ENCODE data around the gene WDR64.
"Not testable (repeated sequence)": the region's sequence is repeated elsewhere in the genome, so short reads cannot be mapped to it uniquely, and the experiment has no call there.

The WDR64 gene

DNA sequence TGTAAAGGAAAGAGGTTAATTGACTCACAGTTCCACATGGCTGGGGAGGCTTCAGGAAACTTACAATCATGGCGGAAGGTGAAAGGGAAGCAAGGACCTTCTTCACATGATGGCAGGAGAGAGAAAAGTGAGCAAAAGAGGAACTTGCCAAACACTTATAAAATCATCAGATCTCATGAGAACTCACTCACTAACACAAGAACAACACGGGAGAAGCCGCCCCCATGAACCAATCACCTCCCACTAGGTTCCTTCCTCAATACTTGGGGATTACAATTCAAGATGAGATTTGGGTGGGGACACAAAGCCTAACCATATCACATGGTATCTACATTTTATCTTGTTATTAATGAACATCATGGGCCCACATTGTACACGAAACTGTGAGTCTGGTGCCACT lies 51.7 kb downstream of the WDR64 start:
- not testable (repeated sequence) for DNase-seq

DNA sequence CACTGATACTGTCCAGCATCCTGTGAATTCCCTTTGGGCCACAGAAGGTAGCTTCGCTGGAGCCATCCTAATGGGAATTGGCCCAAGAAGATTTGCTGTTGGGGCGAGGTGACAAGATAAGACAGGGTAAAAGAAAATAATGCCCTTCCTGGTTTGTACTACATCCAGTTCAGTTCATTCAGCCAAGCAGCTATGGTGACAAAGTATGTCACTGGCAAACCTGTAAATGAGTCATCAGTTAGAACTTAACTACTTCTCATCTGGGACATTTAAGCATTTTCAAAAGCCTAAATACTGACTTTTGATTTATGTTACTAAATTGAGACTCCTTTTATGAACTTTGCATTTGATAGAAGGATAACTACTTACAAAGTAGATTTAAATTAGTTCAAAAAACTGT lies 54.2 kb downstream of the WDR64 start:
- DNase-seq: no peak

GRCh38 chr1:241706967-241707366 lies 54.9 kb downstream of the WDR64 start:
- DNase-seq: no peak

GRCh38 chr1:241707442-241707841 lies 55.4 kb downstream of the WDR64 start:
- DNase-seq: no peak

GRCh38 chr1:241711326-241711725 lies 59.2 kb downstream of the WDR64 start:
- no peak for DNase-seq

DNA sequence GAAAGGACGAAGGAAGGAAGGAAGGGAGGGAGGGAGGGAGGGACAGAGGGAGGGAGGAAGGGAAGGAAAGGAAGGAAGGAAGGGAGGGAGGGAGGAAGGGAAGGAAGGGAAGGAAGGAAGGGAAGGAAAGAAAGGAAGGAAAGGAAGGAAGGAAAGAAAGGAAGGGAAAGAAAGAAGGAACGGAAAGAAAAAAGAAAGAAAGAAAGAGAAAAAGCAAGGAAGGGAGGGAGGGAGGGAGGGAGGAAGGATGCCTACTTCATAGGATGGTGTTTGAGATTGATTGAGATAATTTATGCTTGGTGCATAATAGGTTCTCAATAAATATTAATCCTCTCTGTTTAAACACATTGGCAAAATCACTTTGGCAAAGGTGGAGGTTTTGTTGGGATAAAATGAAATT lies 61.2 kb downstream of the WDR64 start:
- DNase-seq: no peak

DNA sequence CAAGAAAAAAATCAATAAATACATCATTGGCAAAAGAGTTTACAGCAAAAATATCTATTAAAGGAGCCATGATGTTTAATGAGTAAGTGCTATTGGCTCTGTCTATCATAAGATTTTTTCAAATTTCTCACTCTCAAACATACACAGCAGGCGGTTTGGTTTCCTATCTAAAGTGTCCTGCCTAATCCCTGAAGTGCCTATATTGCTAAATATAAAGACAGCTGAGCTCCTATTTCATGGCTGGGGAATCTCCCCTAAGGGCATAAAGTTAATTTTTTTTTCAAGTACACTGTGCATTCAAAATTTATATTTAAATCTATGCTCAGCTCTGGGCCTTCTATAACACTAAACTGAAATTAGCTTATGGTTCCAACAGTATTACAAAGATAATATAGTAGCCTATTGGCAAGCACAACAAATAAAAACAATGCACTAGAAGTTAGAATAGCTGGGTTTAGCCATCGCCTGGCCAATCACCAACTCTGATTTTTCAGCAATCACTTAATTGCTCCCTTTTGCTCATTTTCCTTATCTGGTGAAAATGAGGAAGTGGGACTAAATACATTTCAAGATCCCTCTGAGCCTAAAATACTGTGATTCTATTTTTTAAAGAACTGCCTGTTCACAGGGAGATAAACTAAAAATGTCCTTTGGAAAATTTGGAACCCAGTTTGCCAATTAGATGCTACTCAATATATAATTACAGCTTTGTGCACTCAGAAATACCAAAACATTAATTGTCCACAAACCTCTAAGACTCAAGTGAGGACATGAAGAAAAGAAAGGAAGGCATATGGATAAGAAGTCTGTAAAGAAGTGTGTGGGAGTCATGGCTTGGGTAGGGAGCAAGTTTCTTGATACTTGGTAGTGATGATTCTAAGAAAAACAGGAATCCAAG lies 62.5 kb downstream of the WDR64 start:
- DNase-seq: no peak

GRCh38 chr1:241715435-241715834 lies 63.4 kb downstream of the WDR64 start:
- no peak for DNase-seq

GRCh38 chr1:241715956-241716355 lies 63.9 kb downstream of the WDR64 start:
- DNase-seq: no peak

- no peak for DNase-seq
These were observed 65.0 kb downstream of the WDR64 start for GRCh38 chr1:241716915-241717656.

DNA sequence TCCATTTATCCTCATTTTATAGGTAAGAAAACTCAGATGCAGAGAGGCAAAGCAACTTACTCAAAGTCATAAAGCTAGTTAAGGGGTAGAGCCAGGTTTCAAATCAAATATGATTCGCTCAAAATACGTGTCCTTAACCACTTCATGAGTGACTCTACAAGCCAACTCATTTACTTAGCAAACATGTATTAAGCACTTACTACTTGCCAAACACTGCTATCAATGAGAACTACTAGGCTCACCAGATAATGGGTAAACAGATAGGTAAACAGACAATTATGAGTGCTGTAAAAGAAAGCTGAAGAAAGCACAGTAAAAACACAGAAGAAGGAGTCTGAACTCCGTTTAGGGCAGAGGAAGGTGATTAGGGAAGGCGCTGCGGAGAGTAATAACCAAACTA lies 65.9 kb downstream of the WDR64 start:
- peak; percentile 20 for DNase-seq

GRCh38 chr1:241721011-241721410 lies 68.9 kb downstream of the WDR64 start:
- DNase-seq: no peak

GRCh38 chr1:241722947-241723346 lies 70.9 kb downstream of the WDR64 start:
- no peak for DNase-seq

DNA sequence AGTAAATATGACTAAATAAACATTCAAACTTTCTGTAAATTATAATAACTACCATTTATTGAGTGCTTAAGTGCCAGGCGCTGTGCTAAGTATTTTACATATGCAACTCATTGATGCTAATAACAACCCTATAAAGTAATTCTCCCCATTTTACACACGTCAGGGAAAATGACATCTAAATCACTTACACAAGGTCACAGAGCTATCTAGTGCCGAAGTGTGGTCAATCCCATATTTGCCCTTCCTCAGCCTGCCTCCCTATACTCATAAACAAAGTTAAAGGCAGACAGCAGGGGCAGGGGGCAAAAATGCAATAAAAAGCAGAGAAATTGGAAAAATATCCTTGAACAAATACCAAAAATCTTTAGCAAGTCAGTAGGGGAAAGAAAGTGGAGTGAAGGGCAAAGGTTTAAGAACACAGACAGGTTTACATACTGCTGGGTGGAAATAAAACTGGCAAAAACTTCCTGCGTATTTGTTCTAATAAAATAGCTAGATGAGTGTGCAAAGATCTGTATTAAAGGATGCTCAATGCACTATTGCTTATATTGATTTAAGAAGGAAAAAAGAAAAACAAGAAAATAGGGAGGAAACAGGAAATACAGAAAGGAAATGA lies 72.8 kb downstream of the WDR64 start:
- DNase-seq: no peak

GRCh38 chr1:241730031-241730430 lies 78.0 kb downstream of the WDR64 start:
- DNase-seq: no peak

GRCh38 chr1:241733899-241734298 lies 81.8 kb downstream of the WDR64 start:
- DNase-seq: no peak

GRCh38 chr1:241734533-241734932 lies 82.5 kb downstream of the WDR64 start:
- DNase-seq: no peak

DNA sequence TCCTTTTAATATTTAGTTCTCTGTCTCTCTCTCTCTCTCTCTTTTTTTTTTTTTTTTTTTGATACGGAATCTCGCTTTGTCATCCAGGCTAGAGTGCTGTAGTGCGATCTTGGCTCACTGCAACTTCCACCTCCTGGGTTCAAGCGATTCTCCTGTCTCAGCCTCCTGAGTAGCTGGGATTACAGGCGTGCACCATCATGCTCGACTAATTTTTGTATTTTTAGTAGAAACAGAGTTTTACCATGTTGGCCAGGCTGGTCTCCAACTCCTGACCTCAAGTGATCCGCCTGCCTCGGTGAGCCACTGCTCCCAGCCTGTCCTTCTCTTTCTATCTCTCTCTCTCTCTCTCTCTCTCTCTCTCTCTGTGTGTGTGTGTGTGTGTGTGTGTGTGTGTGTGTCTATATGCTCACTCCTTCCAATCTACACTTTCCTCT lies 83.4 kb downstream of the WDR64 start:
- not testable (repeated sequence) for DNase-seq

DNA sequence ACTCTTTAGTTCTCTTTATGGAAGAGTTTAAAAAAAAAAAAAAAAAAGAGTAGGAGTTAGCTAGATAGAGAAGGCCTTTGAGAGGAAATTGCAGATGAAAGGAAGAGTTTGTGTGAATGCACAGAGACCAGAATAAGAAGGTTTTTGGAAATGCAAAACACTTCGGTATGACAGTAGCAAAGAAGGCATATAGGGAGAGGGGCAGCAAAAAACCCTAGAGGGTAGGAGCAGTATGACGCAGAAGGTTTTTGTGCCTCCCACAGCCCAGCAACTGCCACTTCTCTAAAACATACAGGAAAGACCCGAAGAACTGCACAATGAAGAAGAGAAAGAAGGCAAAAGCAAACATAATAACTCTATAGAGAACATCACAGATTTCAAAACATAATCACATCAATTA lies 84.3 kb downstream of the WDR64 start:
- DNase-seq: no peak

DNA sequence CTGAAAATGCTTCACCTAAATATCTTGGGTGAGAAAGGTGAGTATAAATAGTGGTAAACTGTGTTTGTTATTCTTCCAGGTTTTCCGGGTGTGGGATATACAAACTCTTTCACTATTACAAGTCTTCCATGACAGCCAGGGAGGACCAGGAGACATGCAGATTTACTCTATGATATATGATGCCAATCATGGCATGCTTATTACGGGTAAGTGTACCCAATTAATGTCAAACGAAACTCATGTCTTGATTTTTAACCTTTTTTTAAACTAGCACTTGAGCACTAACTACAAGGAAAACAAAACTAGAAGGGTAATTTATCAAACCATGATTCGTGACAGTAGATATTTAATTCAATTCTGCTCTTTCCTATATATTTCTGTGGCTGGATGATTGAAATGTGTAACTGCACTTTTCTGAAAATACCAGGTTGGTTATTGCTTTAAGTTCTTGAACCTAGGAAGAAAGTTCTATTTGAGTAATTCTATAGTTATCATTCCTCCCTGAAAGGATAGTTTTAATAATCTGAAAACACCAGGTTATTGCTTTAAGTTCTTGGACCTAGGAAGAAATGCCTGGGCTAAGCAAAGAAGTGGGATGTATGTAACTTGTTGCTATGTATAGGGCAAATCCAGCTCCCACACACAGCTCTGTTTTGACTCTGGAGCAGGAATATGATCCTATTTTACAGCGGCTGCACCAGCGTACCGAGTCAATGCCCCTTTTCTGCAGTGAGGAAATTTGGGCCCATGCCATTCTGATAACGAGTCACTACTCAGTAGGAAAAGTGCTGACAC lies 86.4 kb downstream of the WDR64 start:
- DNase-seq: no peak

GRCh38 chr1:241742084-241742483 lies 90.0 kb downstream of the WDR64 start:
- no peak for DNase-seq

DNA sequence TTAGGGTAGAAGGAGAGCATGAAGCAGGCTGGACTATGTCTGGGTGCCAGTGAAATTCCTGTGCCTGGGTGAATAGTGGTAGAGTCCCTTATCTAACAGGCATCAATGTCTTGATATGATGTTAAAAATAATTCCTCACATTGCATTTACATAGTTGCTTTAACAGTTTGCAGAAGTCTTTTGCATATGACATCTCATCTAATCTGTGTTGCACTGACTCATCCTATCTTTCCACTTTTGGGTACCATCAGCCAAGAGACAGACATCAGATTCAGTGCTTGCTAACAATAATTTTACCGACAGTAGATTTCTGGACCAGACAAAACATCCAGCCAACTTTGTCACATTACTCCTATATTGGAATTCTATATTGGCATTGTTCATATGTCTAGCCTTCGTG lies 92.5 kb downstream of the WDR64 start:
- no peak for DNase-seq

- DNase-seq: no peak
These were observed 95.9 kb downstream of the WDR64 start for GRCh38 chr1:241747992-241748391.
